IMR-90 (cell line): ENCODE measurements around the gene ALKAL2. TPM values are rescaled to one million over a fixed set of nuclear protein-coding genes. Genes with fewer than 3 reads are reported as not detected.

ENCODE experiments used
- ATAC-seq: fragments of 200-7000 bp; cut with Tn5 transposase; 2 replicates; pipeline ENCODE4 v1.9.1; 2020; ENCODE audit warnings: low read depth, mild to moderate bottlenecking, moderate library complexity
- BruUV-seq: library from RNA; stranded (reverse); fragments of 400-500 nt; replicated peaks from 2 replicates; lab custom pipeline; 2021; lab: Mats Ljungman, UMichigan
- CTCF ChIA-PET: fragments of 300-600 bp; formaldehyde crosslinking; extraction: SDS; loops from one replicate; lab custom pipeline; 2021; ENCODE audit warnings: antibody characterized with exemption; lab: Yijun Ruan, JAX
- POLR2A ChIA-PET: fragments of 300-600 bp; sonication (Branson Sonifier 250); formaldehyde crosslinking; loops from one replicate; lab custom pipeline; 2022; ENCODE audit warnings: antibody characterized with exemption; ENCODE audit not compliant: unreplicated experiment; lab: Charles Lee
- DNase-seq: peaks from one replicate; pipeline ENCODE4 v3.0.0; 2013
- H2AFZ ChIP-seq: replicated peaks from 2 replicates; pipeline ENCODE3; 2013; ENCODE audit warnings: low read length, mild to moderate bottlenecking; ENCODE audit not compliant: poor library complexity
- H2AK5ac ChIP-seq: 2 replicates; pipeline ENCODE4 v1.6.1; 2013; ENCODE audit warnings: low read depth, low read length, inconsistent platforms
- H2AK9ac ChIP-seq: replicated peaks from 2 replicates; pipeline ENCODE3; 2013; ENCODE audit warnings: mild to moderate bottlenecking, low read depth, low read length, moderate library complexity; ENCODE audit not compliant: poor library complexity
- H2BK120ac ChIP-seq: 2 replicates; pipeline ENCODE4 v1.6.1; 2013; ENCODE audit warnings: low read depth, low read length, inconsistent platforms
- H2BK15ac ChIP-seq: 3 replicates; pipeline ENCODE4 v1.6.1; 2013; ENCODE audit warnings: low read depth, low read length, inconsistent platforms
- H2BK20ac ChIP-seq: 2 replicates; pipeline ENCODE4 v1.6.1; 2013; ENCODE audit warnings: low read depth, mild to moderate bottlenecking, inconsistent platforms, low read length, moderate library complexity
- H2BK5ac ChIP-seq: 2 replicates; pipeline ENCODE4 v1.6.1; 2013; ENCODE audit warnings: mild to moderate bottlenecking, low read depth, low read length, inconsistent platforms; ENCODE audit not compliant: poor library complexity, severe bottlenecking
- H3K14ac ChIP-seq: replicated peaks from 2 replicates; pipeline ENCODE4 v1.6.1; 2013; ENCODE audit warnings: low read depth, low read length, inconsistent platforms
- H3K18ac ChIP-seq: 2 replicates; pipeline ENCODE4 v1.6.1; 2013; ENCODE audit warnings: low read depth, low read length, control low read depth
- H3K23ac ChIP-seq: 2 replicates; pipeline ENCODE4 v1.6.1; 2013; ENCODE audit warnings: low read depth, low read length, inconsistent platforms
- H3K27ac ChIP-seq: 2 replicates; pipeline ENCODE4 v1.5.1; 2013; ENCODE audit warnings: mild to moderate bottlenecking, control low read depth, low read length; ENCODE audit not compliant: insufficient read depth
- H3K27me3 ChIP-seq: 2 replicates; pipeline ENCODE4 v1.6.1; 2013; ENCODE audit warnings: low read length; ENCODE audit not compliant: control insufficient read depth, insufficient read depth
- H3K36me3 ChIP-seq: 2 replicates; pipeline ENCODE4 v1.6.1; 2013; ENCODE audit warnings: low read length, mixed read lengths; ENCODE audit not compliant: control insufficient read depth, insufficient read depth
- H3K4ac ChIP-seq: 2 replicates; pipeline ENCODE4 v1.6.1; 2013; ENCODE audit warnings: low read depth, low read length, inconsistent platforms
- H3K4me1 ChIP-seq: 2 replicates; pipeline ENCODE4 v1.6.1; 2013; ENCODE audit warnings: low read length, mixed read lengths; ENCODE audit not compliant: control insufficient read depth, insufficient read depth
- H3K4me2 ChIP-seq: 2 replicates; pipeline ENCODE4 v1.6.1; 2013; ENCODE audit warnings: low read depth, mild to moderate bottlenecking, control low read depth, low read length, moderate library complexity
- H3K4me3 ChIP-seq: 2 replicates; pipeline ENCODE4 v1.5.1; 2013; ENCODE audit warnings: low read depth, mild to moderate bottlenecking, control low read depth, low read length, moderate library complexity; ENCODE audit not compliant: insufficient read depth
- H3K56ac ChIP-seq: 2 replicates; pipeline ENCODE4 v1.6.1; 2013; ENCODE audit warnings: low read length, inconsistent platforms; ENCODE audit not compliant: insufficient read depth; ENCODE audit errors: extremely low read depth
- H3K79me1 ChIP-seq, 2 experiments: 2 replicates each; pipeline ENCODE4 v1.6.1; 2013; ENCODE audit warnings: low read length in 2 of 2, inconsistent platforms in 1 of 2, low read depth in 1 of 2
- H3K9ac ChIP-seq: 2 replicates; pipeline ENCODE4 v1.6.1; 2013; ENCODE audit warnings: low read depth, low read length, control low read depth
- H3K9me1 ChIP-seq: 2 replicates; pipeline ENCODE4 v1.6.1; 2013; ENCODE audit warnings: low read length, inconsistent platforms; ENCODE audit not compliant: insufficient read depth
- H3K9me3 ChIP-seq: 2 replicates; pipeline ENCODE4 v1.6.1; 2013; ENCODE audit warnings: low read length; ENCODE audit not compliant: control insufficient read depth, insufficient read depth
- H4K20me1 ChIP-seq: 2 replicates; pipeline ENCODE4 v1.6.1; 2013; ENCODE audit warnings: low read length, inconsistent platforms; ENCODE audit not compliant: insufficient read depth
- H4K5ac ChIP-seq: 2 replicates; pipeline ENCODE4 v1.6.1; 2013; ENCODE audit warnings: mild to moderate bottlenecking, low read depth, low read length, control low read depth
- H4K8ac ChIP-seq, 2 experiments: 2 replicates each; pipeline ENCODE4 v1.6.1; 2013; ENCODE audit warnings: low read depth in 2 of 2, low read length in 2 of 2, control low read depth in 1 of 2, inconsistent platforms in 1 of 2
- H4K91ac ChIP-seq: 2 replicates; pipeline ENCODE4 v1.6.1; 2013; ENCODE audit warnings: low read depth, low read length, inconsistent platforms; ENCODE audit not compliant: insufficient read depth
- BHLHE40 ChIP-seq: fragments of 150-350 bp; IDR thresholded peaks from 2 replicates; pipeline ENCODE4 v1.6.1; 2016; ENCODE audit warnings: mild to moderate bottlenecking, low read depth, low read length
- CEBPB ChIP-seq: IDR thresholded peaks from 2 replicates; pipeline ENCODE4 v1.6.1; 2012; ENCODE audit warnings: low read depth, low read length, improper control_type of control experiment
- CHD1 ChIP-seq: IDR thresholded peaks from 2 replicates; pipeline ENCODE4 v1.6.1; 2012; ENCODE audit warnings: low read depth, low read length, improper control_type of control experiment
- FOS ChIP-seq: fragments of 150-350 bp; IDR thresholded peaks from 2 replicates; pipeline ENCODE4 v1.6.1; 2016; ENCODE audit warnings: low read depth, low read length
- MAFK ChIP-seq: IDR thresholded peaks from 2 replicates; pipeline ENCODE4 v1.6.1; 2012; ENCODE audit warnings: low read depth, low read length, improper control_type of control experiment
- MAZ ChIP-seq: IDR thresholded peaks from 2 replicates; pipeline ENCODE4 v1.6.1; 2012; ENCODE audit warnings: low read depth, mild to moderate bottlenecking, low read length, improper control_type of control experiment, moderate library complexity, borderline replicate concordance
- MXI1 ChIP-seq: IDR thresholded peaks from 2 replicates; pipeline ENCODE4 v1.6.1; 2012; ENCODE audit warnings: low read depth, mild to moderate bottlenecking, low read length, moderate library complexity, borderline replicate concordance
- NFE2L2 ChIP-seq: fragments of 150-350 bp; IDR thresholded peaks from 2 replicates; pipeline ENCODE4 v1.6.1; 2016; ENCODE audit warnings: low read depth, mild to moderate bottlenecking, low read length
- POLR2A ChIP-seq: IDR thresholded peaks from 2 replicates; pipeline ENCODE4 v1.6.1; 2012; ENCODE audit warnings: mild to moderate bottlenecking, low read depth, low read length
- RAD21 ChIP-seq: IDR thresholded peaks from 2 replicates; pipeline ENCODE4 v1.6.1; 2012; ENCODE audit warnings: low read length, improper control_type of control experiment
- RCOR1 ChIP-seq: IDR thresholded peaks from 2 replicates; pipeline ENCODE4 v1.6.1; 2012; ENCODE audit warnings: mild to moderate bottlenecking, low read length, improper control_type of control experiment; ENCODE audit not compliant: insufficient replicate concordance
- RFX5 ChIP-seq: IDR thresholded peaks from 2 replicates; pipeline ENCODE4 v1.8.0; 2012; ENCODE audit warnings: low read depth, mild to moderate bottlenecking, low read length, moderate library complexity
- SMC3 ChIP-seq: fragments of 150-350 bp; IDR thresholded peaks from 2 replicates; pipeline ENCODE4 v1.6.1; 2016; ENCODE audit warnings: low read depth, mild to moderate bottlenecking, antibody characterized with exemption, low read length, moderate library complexity
- WGBS, 2 experiments: methylation state at CpG; one replicate each; pipeline versions ENCODE4 v1.1.5 to v1.1.7; 2013; ENCODE audit warnings: missing lambda C conversion rate in 2 of 2; ENCODE audit not compliant: insufficient read length in 1 of 2; ENCODE audit errors: extremely low coverage in 2 of 2; 5-methylcytosine and 5-hydroxymethylcytosine counted together
- dilution Hi-C: fragments of 300-500 bp; cut with HindIII; formaldehyde crosslinking; loops from one replicate; pipeline ENCODE4 v1.14.3; 2018; ENCODE audit warnings: low sequenced_read_pairs; ENCODE audit not compliant: unreplicated experiment
- in situ Hi-C: fragments of 300-500 bp; cut with MboI; formaldehyde crosslinking; loops from 3 replicates; pipeline ENCODE4 v1.14.3; 2019; ENCODE audit warnings: low sequenced_read_pairs, inconsistent platforms, mixed read lengths
- intact Hi-C: fragments of 100-400 bp; cut with micrococcal nuclease; formaldehyde crosslinking; loops from 2 replicates; pipeline ENCODE4 v1.10.0; 2022
- polyA plus RNA-seq, 3 experiments: library from polyadenylated mRNA; depleted of rRNA; stranded (reverse); fragments of >200 nt; gene quantifications; 2 replicates each; pipeline ENCODE4 v1.2.3, GENCODE V29; 2012; ENCODE audit warnings: low replicate concordance in 1 of 3
- total RNA-seq: library from RNA; depleted of rRNA; stranded (reverse); fragments of >200 nt; gene quantifications from 2 replicates; pipeline ENCODE4 v1.2.3, GENCODE V29; 2012
- TF ChIP-seq, protein P1 (sequence below): fragments of 150-350 bp; IDR thresholded peaks from 2 replicates; pipeline ENCODE4 v1.6.1; 2016; ENCODE audit warnings: low read depth, mild to moderate bottlenecking, low read length, moderate library complexity, borderline replicate concordance
- TF ChIP-seq, protein P2 (sequence below): fragments of 150-350 bp; IDR thresholded peaks from 2 replicates; pipeline ENCODE4 v1.6.1; 2017; ENCODE audit warnings: mild to moderate bottlenecking, antibody characterized with exemption, low read length, low read depth
- TF ChIP-seq, protein P3 (sequence below): conservative IDR thresholded peaks from 2 replicates; pipeline ENCODE4 v1.5.1; 2012; ENCODE audit warnings: mild to moderate bottlenecking, low read depth, low read length, improper control_type of control experiment

Gene ALKAL2
- total and polyA plus RNA-seq, 2 of the 4 experiments (the other 2 are of a cell fraction), result not detected

GRCh38 chr2:322326-322725 is 34.4 kb upstream of the ALKAL2 start:
- Histone ChIP-seq H2AFZ (no peak overlapping the region), H3K36me3 (no peaks in the 10 kb centered on the region), H3K14ac (no peak overlapping the region), H3K23ac (no peak overlapping the region), H3K4ac (no peak overlapping the region), H2AK9ac (no peak overlapping the region), H2BK5ac (no peak overlapping the region), H2BK15ac (no peak overlapping the region), H3K9ac (no peak overlapping the region), H3K9me3 (peaks cover 24% of the 10 kb centered on the region), H4K20me1 (no peaks in the 10 kb centered on the region), H3K27me3 (no peaks in the 10 kb centered on the region), H3K4me1 (no peaks in the 10 kb centered on the region), H3K27ac (no peak overlapping the region), H3K4me2 (no peak overlapping the region), H4K5ac (no peak overlapping the region), H2AK5ac (no peak overlapping the region), H3K79me1 (no peaks in the 10 kb centered on the region), H2BK20ac (no peak overlapping the region), H3K18ac (no peak overlapping the region), H3K9me1 (no peaks in the 10 kb centered on the region), H3K56ac (no peak overlapping the region), H3K4me3 (no peak overlapping the region), H2BK120ac (no peak overlapping the region), H4K91ac (no peak overlapping the region), H4K8ac (no peak overlapping the region)
- ChIA-PET CTCF (no interaction called here), POLR2A (no interaction called here)
- BruUV-seq, result no TSS peak
- WGBS, 2 experiments, result 51% methylated on average over 6 of the region's 10 CpGs; no CpG with 5 or more reads in 1 of the 2 experiments
- TF ChIP-seq, protein P1, sequence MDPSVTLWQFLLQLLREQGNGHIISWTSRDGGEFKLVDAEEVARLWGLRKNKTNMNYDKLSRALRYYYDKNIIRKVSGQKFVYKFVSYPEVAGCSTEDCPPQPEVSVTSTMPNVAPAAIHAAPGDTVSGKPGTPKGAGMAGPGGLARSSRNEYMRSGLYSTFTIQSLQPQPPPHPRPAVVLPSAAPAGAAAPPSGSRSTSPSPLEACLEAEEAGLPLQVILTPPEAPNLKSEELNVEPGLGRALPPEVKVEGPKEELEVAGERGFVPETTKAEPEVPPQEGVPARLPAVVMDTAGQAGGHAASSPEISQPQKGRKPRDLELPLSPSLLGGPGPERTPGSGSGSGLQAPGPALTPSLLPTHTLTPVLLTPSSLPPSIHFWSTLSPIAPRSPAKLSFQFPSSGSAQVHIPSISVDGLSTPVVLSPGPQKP, result no peak
- TF ChIP-seq POLR2A, result no peak
- no peak for TF ChIP-seq BHLHE40
- TF ChIP-seq RFX5, result no peak
- no peak for TF ChIP-seq CHD1
- no peak for TF ChIP-seq MAZ
- TF ChIP-seq CEBPB, result no peak
- no peak for TF ChIP-seq FOS
- no peak for TF ChIP-seq NFE2L2
- no peak for TF ChIP-seq RCOR1
- no peak for TF ChIP-seq MAFK
- TF ChIP-seq RAD21, result no peak
- TF ChIP-seq MXI1, result no peak
- no peak for TF ChIP-seq SMC3
- TF ChIP-seq, protein P2, sequence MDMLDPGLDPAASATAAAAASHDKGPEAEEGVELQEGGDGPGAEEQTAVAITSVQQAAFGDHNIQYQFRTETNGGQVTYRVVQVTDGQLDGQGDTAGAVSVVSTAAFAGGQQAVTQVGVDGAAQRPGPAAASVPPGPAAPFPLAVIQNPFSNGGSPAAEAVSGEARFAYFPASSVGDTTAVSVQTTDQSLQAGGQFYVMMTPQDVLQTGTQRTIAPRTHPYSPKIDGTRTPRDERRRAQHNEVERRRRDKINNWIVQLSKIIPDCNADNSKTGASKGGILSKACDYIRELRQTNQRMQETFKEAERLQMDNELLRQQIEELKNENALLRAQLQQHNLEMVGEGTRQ, result no peak
- TF ChIP-seq, protein P3, sequence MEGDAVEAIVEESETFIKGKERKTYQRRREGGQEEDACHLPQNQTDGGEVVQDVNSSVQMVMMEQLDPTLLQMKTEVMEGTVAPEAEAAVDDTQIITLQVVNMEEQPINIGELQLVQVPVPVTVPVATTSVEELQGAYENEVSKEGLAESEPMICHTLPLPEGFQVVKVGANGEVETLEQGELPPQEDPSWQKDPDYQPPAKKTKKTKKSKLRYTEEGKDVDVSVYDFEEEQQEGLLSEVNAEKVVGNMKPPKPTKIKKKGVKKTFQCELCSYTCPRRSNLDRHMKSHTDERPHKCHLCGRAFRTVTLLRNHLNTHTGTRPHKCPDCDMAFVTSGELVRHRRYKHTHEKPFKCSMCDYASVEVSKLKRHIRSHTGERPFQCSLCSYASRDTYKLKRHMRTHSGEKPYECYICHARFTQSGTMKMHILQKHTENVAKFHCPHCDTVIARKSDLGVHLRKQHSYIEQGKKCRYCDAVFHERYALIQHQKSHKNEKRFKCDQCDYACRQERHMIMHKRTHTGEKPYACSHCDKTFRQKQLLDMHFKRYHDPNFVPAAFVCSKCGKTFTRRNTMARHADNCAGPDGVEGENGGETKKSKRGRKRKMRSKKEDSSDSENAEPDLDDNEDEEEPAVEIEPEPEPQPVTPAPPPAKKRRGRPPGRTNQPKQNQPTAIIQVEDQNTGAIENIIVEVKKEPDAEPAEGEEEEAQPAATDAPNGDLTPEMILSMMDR, result no peak
- intact Hi-C loops, result no loop called here
- ATAC-seq (no peak), DNase-seq (no peak)
- in situ Hi-C loops, result no loop called here
- dilution Hi-C loops, result no loop called here
